DMS114 treated with DMSO at 0.1 percent for 48 hours (cell line): ENCODE data around the gene SHISA9.
"Not testable (repeated sequence)": the region's sequence is repeated elsewhere in the genome, so short reads cannot be mapped to it uniquely, and the experiment has no call there.

Experiments used
- DNase-seq: peaks from one replicate; lab custom pipeline; 2025; ENCODE audit not compliant: unreplicated experiment; lab: John Stamatoyannopoulos, UW

SHISA9 gene

GRCh38 chr16:12899529-12900143 lies 1.8 kb upstream of the SHISA9 start:
- no peak for DNase-seq

GRCh38 chr16:12900156-12900555 lies 1.2 kb upstream of the SHISA9 start:
- DNase-seq, result no peak

GRCh38 chr16:12900599-12901203 lies 697 bp upstream of the SHISA9 start:
- DNase-seq, result no peak

- no peak for DNase-seq
Observed at GRCh38 chr16:12901204-12901596, 198 bp upstream of the SHISA9 start.

- DNase-seq, result no peak
Observed at GRCh38 chr16:12902511-12903372, 1.3 kb downstream of the SHISA9 start.

- DNase-seq, result no peak
Observed at GRCh38 chr16:12903407-12904328, 2.3 kb downstream of the SHISA9 start.

- no peak for DNase-seq
Observed at GRCh38 chr16:12904329-12904671, 2.9 kb downstream of the SHISA9 start.

GRCh38 chr16:12906271-12906670 lies 4.9 kb downstream of the SHISA9 start:
- no peak for DNase-seq

- no peak for DNase-seq
Observed at GRCh38 chr16:12906765-12907516, 5.5 kb downstream of the SHISA9 start.

- DNase-seq, result no peak
Observed at GRCh38 chr16:12907670-12908233, 6.4 kb downstream of the SHISA9 start.

GRCh38 chr16:12917246-12917645 lies 15.8 kb downstream of the SHISA9 start:
- no peak for DNase-seq

GRCh38 chr16:12917653-12918052 lies 16.3 kb downstream of the SHISA9 start:
- DNase-seq, result no peak

GRCh38 chr16:12920739-12921138 lies 19.3 kb downstream of the SHISA9 start:
- DNase-seq, result no peak

- not testable (repeated sequence) for DNase-seq
Observed at GRCh38 chr16:12923640-12924039, 22.2 kb downstream of the SHISA9 start.

- DNase-seq, result no peak
Observed at GRCh38 chr16:12925026-12925800, 23.8 kb downstream of the SHISA9 start.

GRCh38 chr16:12927591-12927990 lies 26.2 kb downstream of the SHISA9 start:
- no peak for DNase-seq

- no peak for DNase-seq
Observed at GRCh38 chr16:12930881-12931280, 29.5 kb downstream of the SHISA9 start.

- DNase-seq, result no peak
Observed at GRCh38 chr16:12936391-12936790, 35.0 kb downstream of the SHISA9 start.

GRCh38 chr16:12941896-12942295 lies 40.5 kb downstream of the SHISA9 start:
- no peak for DNase-seq
